CD1c-positive myeloid dendritic cell (primary cell): ENCODE measurements around the gene DKC1.
A peak's percentile ranks its signal among the peaks of the same experiment; 100 is the strongest.
"Not testable (repeated sequence)": the region's sequence is repeated elsewhere in the genome, so short reads cannot be mapped to it uniquely, and the experiment has no call there.

Experiments used
- DNase-seq: peaks from one replicate; pipeline ENCODE4 v3.0.0-alpha.2; 2016; ENCODE audit errors: extremely low spot score

Gene DKC1

GRCh38 chrX:154791939-154792338 lies 29.3 kb downstream of the DKC1 start:
- DNase-seq = no peak

- DNase-seq = no peak
These were observed 30.6 kb downstream of the DKC1 start for GRCh38 chrX:154793084-154793795.

GRCh38 chrX:154795016-154795415 lies 32.4 kb downstream of the DKC1 start:
- peak; percentile 52 for DNase-seq

GRCh38 chrX:154797006-154797405 lies 34.3 kb downstream of the DKC1 start:
- DNase-seq = no peak

- DNase-seq = no peak
These were observed 37.1 kb downstream of the DKC1 start for GRCh38 chrX:154799556-154800348.

GRCh38 chrX:154800478-154801210 lies 38.0 kb downstream of the DKC1 start:
- peak; percentile 72 for DNase-seq

GRCh38 chrX:154802947-154803346 lies 40.3 kb downstream of the DKC1 start:
- no peak for DNase-seq

- DNase-seq = no peak
These were observed 41.7 kb downstream of the DKC1 start for GRCh38 chrX:154804261-154804956.

GRCh38 chrX:154804957-154805695 lies 42.5 kb downstream of the DKC1 start, which contains the start of gene MPP1:
Gene MPP1 (minus strand): TSS chrX:154805485. CDS start chrX:154805373, 112 bp downstream.
- DNase-seq = peak; percentile 73

GRCh38 chrX:154805696-154806091 lies 43.0 kb downstream of the DKC1 start:
- DNase-seq = no peak

- DNase-seq = no peak
These were observed 44.3 kb downstream of the DKC1 start for GRCh38 chrX:154806837-154807501.

- DNase-seq = no peak
These were observed 47.4 kb downstream of the DKC1 start for GRCh38 chrX:154809939-154810665.

GRCh38 chrX:154812341-154813101 lies 49.9 kb downstream of the DKC1 start:
- DNase-seq = no peak

- DNase-seq = no peak
These were observed 51.1 kb downstream of the DKC1 start for GRCh38 chrX:154813801-154814200.

- no peak for DNase-seq
These were observed 52.7 kb downstream of the DKC1 start for GRCh38 chrX:154815274-154815818.

- DNase-seq = not testable (repeated sequence)
These were observed 53.7 kb downstream of the DKC1 start for GRCh38 chrX:154816326-154816898.

- not testable (repeated sequence) for DNase-seq
These were observed 54.5 kb downstream of the DKC1 start for GRCh38 chrX:154817048-154817618.
